B cell (primary cell): Measurements from ENCODE around the gene CCKAR. TPM values are rescaled to one million over a fixed set of nuclear protein-coding genes. Genes with fewer than 3 reads are reported as not detected.

Source experiments
- ATAC-seq: fragments of 200-7000 bp; cut with Tn5 transposase; one replicate; pipeline ENCODE4 v1.10.0; 2021; ENCODE audit warnings: low read depth, mild to moderate bottlenecking, moderate number of reproducible peaks, moderate library complexity
- CTCF ChIA-PET: fragments of 350-600 bp; sonication (Branson Sonifier 250); formaldehyde crosslinking; loops from one replicate; lab custom pipeline; 2021; ENCODE audit warnings: antibody characterized with exemption, inconsistent platforms; lab: Charles Lee
- POLR2A ChIA-PET: fragments of 350-600 bp; sonication (Branson Sonifier 250); formaldehyde crosslinking; loops from one replicate; lab custom pipeline; 2021; ENCODE audit warnings: antibody characterized with exemption; lab: Charles Lee
- DNase-seq: peaks from one replicate; pipeline ENCODE4 v3.0.0; 2013
- H2AFZ ChIP-seq: 2 replicates; pipeline ENCODE4 v1.6.1; 2012; ENCODE audit warnings: mild to moderate bottlenecking, low read depth, low read length; ENCODE audit not compliant: insufficient read depth, poor library complexity, severe bottlenecking
- H3K27ac ChIP-seq, 2 donors: 1 replicate in 1 of 2; 2 replicates in 1 of 2; pipeline ENCODE4 v1.5.1; 2012 to 2013; ENCODE audit warnings: low read length in 2 of 2, mild to moderate bottlenecking in 2 of 2, moderate library complexity in 1 of 2
- H3K27me3 ChIP-seq, 4 experiments: fragments of 200-600 bp in 1 of 4; sonication (generic) in 1 of 4; replicated peaks in 1 of 4; 1 replicate in 2 of 4; 2 replicates in 2 of 4; pipeline versions ENCODE4 v1.6.1 to v1.7.0; 2013 to 2016; ENCODE audit warnings: low read length in 3 of 4, mild to moderate bottlenecking in 2 of 4, mixed read lengths in 1 of 4, moderate library complexity in 1 of 4; ENCODE audit not compliant: insufficient read depth in 4 of 4, control insufficient read depth in 3 of 4; ENCODE audit errors: control extremely low read depth in 1 of 4
- H3K36me3 ChIP-seq, 2 experiments: replicated peaks in 1 of 2; 1 replicate in 1 of 2; 2 replicates in 1 of 2; pipeline versions ENCODE4 v1.6.1 to v1.7.1; 2013; ENCODE audit warnings: low read length in 1 of 2; ENCODE audit not compliant: insufficient read depth in 2 of 2, control insufficient read depth in 1 of 2; ENCODE audit errors: control extremely low read depth in 1 of 2, extremely low read depth in 1 of 2
- H3K4me1 ChIP-seq, 2 donors: fragments of 200-600 bp in 1 of 2; sonication (generic) in 1 of 2; 1 replicate in 1 of 2; 2 replicates in 1 of 2; pipeline versions ENCODE4 v1.5.1 to v1.6.1; 2013 to 2017; ENCODE audit warnings: low read length in 2 of 2; ENCODE audit not compliant: control insufficient read depth in 2 of 2, insufficient read depth in 2 of 2
- H3K4me2 ChIP-seq: replicated peaks from 2 replicates; pipeline ENCODE3; 2012; ENCODE audit warnings: mild to moderate bottlenecking, low read depth, low read length; ENCODE audit not compliant: poor library complexity, severe bottlenecking
- H3K4me3 ChIP-seq, 5 experiments: fragments of 200-600 bp in 1 of 5; sonication (generic) in 1 of 5; 1 replicate in 3 of 5; 2 replicates in 2 of 5; pipeline versions ENCODE4 v1.5.1 to v1.7.0; 2011 to 2016; ENCODE audit warnings: low read length in 4 of 5, mild to moderate bottlenecking in 4 of 5, low read depth in 2 of 5, control low read depth in 1 of 5, moderate library complexity in 1 of 5; ENCODE audit not compliant: insufficient read depth in 1 of 5; ENCODE audit errors: control extremely low read depth in 1 of 5, extremely low read depth in 1 of 5
- H3K79me2 ChIP-seq: fragments of 200-600 bp; sonication (generic); one replicate; pipeline ENCODE4 v1.6.0; 2016; ENCODE audit warnings: low read length; ENCODE audit not compliant: control insufficient read depth, insufficient read depth
- H3K9ac ChIP-seq: fragments of 200-600 bp; sonication (generic); 2 replicates; pipeline ENCODE4 v1.6.1; 2017; ENCODE audit warnings: mild to moderate bottlenecking, low read length, moderate library complexity
- H3K9me3 ChIP-seq, 3 donors: one replicate each; pipeline versions ENCODE4 v1.6.1 to v1.7.1; 2013; ENCODE audit warnings: low read length in 2 of 3; ENCODE audit not compliant: control insufficient read depth in 2 of 3, insufficient read depth in 1 of 3; ENCODE audit errors: control extremely low read depth in 1 of 3
- H4K20me1 ChIP-seq: 2 replicates; pipeline ENCODE4 v1.6.0; 2012; ENCODE audit warnings: mild to moderate bottlenecking, low read length; ENCODE audit not compliant: insufficient read depth, control insufficient read depth, poor library complexity, severe bottlenecking
- H3K27ac Mint-ChIP-seq: one replicate; pipeline ENCODE4 v1.8.0; 2021; ENCODE audit warnings: mixed read lengths
- H3K27me3 Mint-ChIP-seq: one replicate; pipeline ENCODE4 v1.8.0; 2021; ENCODE audit warnings: mixed read lengths
- H3K4me1 Mint-ChIP-seq: one replicate; pipeline ENCODE4 v1.8.0; 2021; ENCODE audit warnings: mixed read lengths
- H3K4me3 Mint-ChIP-seq: one replicate; pipeline ENCODE4 v1.8.0; 2021; ENCODE audit warnings: mixed read lengths
- H3K9me3 Mint-ChIP-seq: one replicate; pipeline ENCODE4 v1.8.0; 2022; ENCODE audit warnings: mixed read lengths; ENCODE audit not compliant: insufficient read depth
- CTCF ChIP-seq: fragments of 200-600 bp; IDR thresholded peaks from one replicate; pipeline ENCODE4 v1.8.0; 2022; ENCODE audit warnings: antibody characterized with exemption, mild to moderate bottlenecking
- EZH2 ChIP-seq: IDR thresholded peaks from 2 replicates; pipeline ENCODE4 v1.6.1; 2012; ENCODE audit warnings: borderline replicate concordance, low read depth, mild to moderate bottlenecking, moderate library complexity, low read length; ENCODE audit not compliant: insufficient read depth, poor library complexity, severe bottlenecking
- WGBS: methylation state at CpG from one replicate; pipeline ENCODE4 v1.1.5; 2013; ENCODE audit warnings: missing lambda C conversion rate; ENCODE audit not compliant: insufficient coverage; 5-methylcytosine and 5-hydroxymethylcytosine counted together
- intact Hi-C: fragments of 100-400 bp; cut with micrococcal nuclease; formaldehyde crosslinking; loops from one replicate; pipeline ENCODE4 v1.10.0; 2022
- polyA minus RNA-seq: library from RNA; depleted of rRNA, polyadenylated mRNA; stranded (reverse); fragments of >200 nt; gene quantifications from 2 replicates; pipeline ENCODE4 v1.2.3, GENCODE V29; 2012
- polyA plus RNA-seq: library from polyadenylated mRNA; depleted of rRNA; stranded (reverse); fragments of >200 nt; gene quantifications from 2 replicates; pipeline ENCODE4 v1.2.3, GENCODE V29; 2012
- total RNA-seq, 2 donors: library from RNA; stranded (reverse); fragments of 120-200 nt in 1 of 2; gene quantifications; 1 replicate in 1 of 2; 2 replicates in 1 of 2; pipeline versions ENCODE4 v1.2.3 to v1.2.4, GENCODE V29; 2013 to 2022

Gene CCKAR
- total RNA-seq (not detected in 2 replicates), polyA plus RNA-seq (not detected in 2 replicates), polyA minus RNA-seq (not detected in 2 replicates)
- total RNA-seq (2013) = not detected

GRCh38 chr4:26490111-26490959 is at the start of gene CCKAR:
Gene CCKAR (minus strand): TSS chr4:26490484. CDS start chr4:26490267, 217 bp downstream.
- Mint-ChIP-seq H3K4me3 (no peak within 1 kb of the TSS), H3K9me3 (no peaks in the 10 kb centered on the region), H3K27me3 (peaks cover 39% of the 10 kb centered on the region), H3K27ac (no peak within 1 kb of the TSS), H3K4me1 (no peaks in the 10 kb centered on the region)
- TF ChIP-seq CTCF = no peak
- no peak for TF ChIP-seq EZH2
- 81% methylated on average over 18 of the region's 24 CpGs for WGBS
- no peaks in the 10 kb centered on the region for H4K20me1 ChIP-seq
- no peak for ATAC-seq
- no peak within 1 kb of the TSS for H3K27ac ChIP-seq
- no peaks in the 10 kb centered on the region for H3K4me1 ChIP-seq
- H3K27me3 ChIP-seq = peaks cover 0 to 4% (median 1%) of the 10 kb centered on the region in 4 experiments
- H3K36me3 ChIP-seq = no peaks in the 10 kb centered on the region
- H3K4me2 ChIP-seq = no peak within 1 kb of the TSS
- CTCF ChIA-PET = no interaction called here
- no peak for DNase-seq
- no peak within 1 kb of the TSS for H3K4me3 ChIP-seq
- no peak within 1 kb of the TSS for H2AFZ ChIP-seq
- no peaks in the 10 kb centered on the region for H3K9me3 ChIP-seq
- POLR2A ChIA-PET = no interaction called here
- no peaks in the 10 kb centered on the region for H3K79me2 ChIP-seq
- intact Hi-C loops = no loop called here
- no peak within 1 kb of the TSS for H3K9ac ChIP-seq

- Histone ChIP-seq H3K9me3 (peaks cover 0 to 10% (median 0%) of the 10 kb centered on the region in 3 donors), H3K27me3 (peaks cover 0 to 2% (median 0%) of the 10 kb centered on the region in 4 experiments), H3K79me2 (no peaks in the 10 kb centered on the region), H3K4me3 (no peak overlapping the region), H4K20me1 (no peaks in the 10 kb centered on the region), H3K4me1 (no peaks in the 10 kb centered on the region), H3K4me2 (no peak overlapping the region), H3K9ac (no peak overlapping the region), H2AFZ (no peak overlapping the region), H3K27ac (no peak overlapping the region), H3K36me3 (no peaks in the 10 kb centered on the region)
- Mint-ChIP-seq H3K4me1 (no peaks in the 10 kb centered on the region), H3K27ac (no peak overlapping the region), H3K27me3 (peaks cover 4% of the 10 kb centered on the region), H3K4me3 (no peak overlapping the region), H3K9me3 (no peaks in the 10 kb centered on the region)
- WGBS = no CpG with 5 or more reads among the region's 2 CpGs
- intact Hi-C loops = no loop called here
- ChIA-PET POLR2A (no interaction called here), CTCF (no interaction called here)
- TF ChIP-seq CTCF (no peak), EZH2 (no peak)
- no peak for ATAC-seq
- DNase-seq = no peak
These were observed 43.4 kb upstream of the CCKAR start for GRCh38 chr4:26533685-26534084.
